ENCODE data around the gene TRRAP.

The TRRAP gene

GRCh38 chr7:98996150-98996552 is 117.8 kb downstream of the TRRAP start:
- H3K9ac ChIP-seq (ENCODE audit: low read length), result no peak overlapping the region
- no peaks in the 10 kb centered on the region for H3K27me3 ChIP-seq (replicated peaks; ENCODE audit: insufficient read depth, low read length)
- TF ChIP-seq EZH2phosphoT487 (IDR thresholded peaks at IDR 0.05; ENCODE audit: low read length) (no peak), CTCF (IDR thresholded peaks at IDR 0.05; ENCODE audit: low read length) (no peak)
- peaks cover 19% of the 10 kb centered on the region; the same call in 1 of the 2 replicates for H3K36me3 ChIP-seq (replicated peaks; ENCODE audit: insufficient read depth, low read length)
- no peak overlapping the region for H2AFZ ChIP-seq (ENCODE audit: low read length)
- H3K79me2 ChIP-seq (ENCODE audit: low read length), result no peaks in the 10 kb centered on the region
- H4K20me1 ChIP-seq (ENCODE audit: insufficient read depth, low read length), result no peaks in the 10 kb centered on the region
- no peaks in the 10 kb centered on the region for H3F3A ChIP-seq (ENCODE audit: insufficient read depth, low read length)
- no peaks in the 10 kb centered on the region for H3K9me2 ChIP-seq (replicated peaks; ENCODE audit: insufficient read depth, low read length)
- H3K27ac ChIP-seq (ENCODE audit: low read length), result no peak overlapping the region
- no peak overlapping the region for H3K4me3 ChIP-seq (ENCODE audit: low read length)
- H3K4me1 ChIP-seq (ENCODE audit: low read length), result no peaks in the 10 kb centered on the region
- H3K9me3 ChIP-seq (replicated peaks; ENCODE audit: insufficient read depth, low read length), result no peaks in the 10 kb centered on the region
- DNase-seq, result no peak
- H3K4me2 ChIP-seq (ENCODE audit: low read depth, low read length), result no peak overlapping the region

GRCh38 chr7:98997846-98998245 is 119.5 kb downstream of the TRRAP start:
- H3K27ac ChIP-seq (ENCODE audit: low read length), result no peak overlapping the region
- no peak overlapping the region for H3K4me3 ChIP-seq (ENCODE audit: low read length)
- no peak for TF ChIP-seq EZH2 (optimal IDR thresholded peaks at IDR 0.05; ENCODE audit: low read depth, low read length)
- no peak for TF ChIP-seq EZH2phosphoT487 (IDR thresholded peaks at IDR 0.05; ENCODE audit: low read length)
- no peak for TF ChIP-seq CTCF (IDR thresholded peaks at IDR 0.05; ENCODE audit: low read length)
- no peaks in the 10 kb centered on the region for H3K9me3 ChIP-seq (replicated peaks; ENCODE audit: insufficient read depth, low read length)
- H4K20me1 ChIP-seq (ENCODE audit: insufficient read depth, low read length), result no peaks in the 10 kb centered on the region
- no peaks in the 10 kb centered on the region for H3K9me2 ChIP-seq (replicated peaks; ENCODE audit: insufficient read depth, low read length)
- H3K4me2 ChIP-seq (ENCODE audit: low read depth, low read length), result no peak overlapping the region
- H3K36me3 ChIP-seq (replicated peaks; ENCODE audit: insufficient read depth, low read length), result 0 out of 2 replicates have a peak, but pooled peaks cover 7% of the 10 kb centered on the region
- 0 out of 2 replicates have a peak, but pooled peaks cover 6% of the 10 kb centered on the region for H3K79me2 ChIP-seq (ENCODE audit: low read length)
- H3F3A ChIP-seq (ENCODE audit: insufficient read depth, low read length), result no peaks in the 10 kb centered on the region
- no peaks in the 10 kb centered on the region for H3K27me3 ChIP-seq (replicated peaks; ENCODE audit: insufficient read depth, low read length)
- H3K4me1 ChIP-seq (ENCODE audit: low read length), result no peaks in the 10 kb centered on the region
- no peak for DNase-seq
- H3K9ac ChIP-seq (ENCODE audit: low read length), result no peak overlapping the region
- H2AFZ ChIP-seq (ENCODE audit: low read length), result no peak overlapping the region

- no peaks in the 10 kb centered on the region for H3K9me3 ChIP-seq (replicated peaks; ENCODE audit: insufficient read depth, low read length)
- H3K4me2 ChIP-seq (ENCODE audit: low read depth, low read length), result no peak overlapping the region
- DNase-seq, result no peak
- H3K4me1 ChIP-seq (ENCODE audit: low read length), result no peaks in the 10 kb centered on the region
- 0 out of 2 replicates have a peak, but pooled peaks cover 6% of the 10 kb centered on the region for H3K36me3 ChIP-seq (replicated peaks; ENCODE audit: insufficient read depth, low read length)
- no peaks in the 10 kb centered on the region for H3K9me2 ChIP-seq (replicated peaks; ENCODE audit: insufficient read depth, low read length)
- H3K79me2 ChIP-seq (ENCODE audit: low read length), result 0 out of 2 replicates have a peak, but pooled peaks cover 6% of the 10 kb centered on the region
- H3K27ac ChIP-seq (ENCODE audit: low read length), result no peak overlapping the region
- H2AFZ ChIP-seq (ENCODE audit: low read length), result no peak overlapping the region
- no peaks in the 10 kb centered on the region for H3F3A ChIP-seq (ENCODE audit: insufficient read depth, low read length)
- no peak overlapping the region for H3K4me3 ChIP-seq (ENCODE audit: low read length)
- no peak overlapping the region for H3K9ac ChIP-seq (ENCODE audit: low read length)
- H4K20me1 ChIP-seq (ENCODE audit: insufficient read depth, low read length), result no peaks in the 10 kb centered on the region
- TF ChIP-seq EZH2phosphoT487 (IDR thresholded peaks at IDR 0.05; ENCODE audit: low read length) (no peak), EZH2 (optimal IDR thresholded peaks at IDR 0.05; ENCODE audit: low read depth, low read length) (no peak), CTCF (IDR thresholded peaks at IDR 0.05; ENCODE audit: low read length) (no peak)
- H3K27me3 ChIP-seq (replicated peaks; ENCODE audit: insufficient read depth, low read length), result no peaks in the 10 kb centered on the region
These were observed 120.7 kb downstream of the TRRAP start for GRCh38 chr7:98998821-98999725.

All from MM.1S (cell line).